Type B pancreatic cell (in vitro differentiated cells): ENCODE results near the gene VSNL1. TPM values are rescaled to one million over a fixed set of nuclear protein-coding genes. Genes with fewer than 3 reads are reported as not detected.

Source experiments
- DNase-seq: peaks from one replicate; pipeline ENCODE4 v3.0.0; 2021; ENCODE audit warnings: mixed read lengths; ENCODE audit not compliant: unreplicated experiment; ENCODE audit errors: extremely low spot score
- H3K27ac Mint-ChIP-seq: 2 replicates; pipeline ENCODE4 v1.8.0; 2021; ENCODE audit warnings: mild to moderate bottlenecking, mixed read lengths
- H3K27me3 Mint-ChIP-seq: 2 replicates; pipeline ENCODE4 v1.8.0; 2021; ENCODE audit warnings: mixed read lengths
- H3K36me3 Mint-ChIP-seq: 2 replicates; pipeline ENCODE4 v1.8.0; 2021; ENCODE audit warnings: mixed read lengths
- H3K4me1 Mint-ChIP-seq: one replicate; pipeline ENCODE4 v1.8.0; 2021; ENCODE audit warnings: mixed read lengths; ENCODE audit not compliant: unreplicated experiment
- H3K4me3 Mint-ChIP-seq: 2 replicates; pipeline ENCODE4 v1.8.0; 2021; ENCODE audit warnings: mild to moderate bottlenecking, mixed read lengths
- H3K9me3 Mint-ChIP-seq: 2 replicates; pipeline ENCODE4 v1.8.0; 2021; ENCODE audit warnings: mixed read lengths
- total RNA-seq: library from RNA; stranded (reverse); gene quantifications from 2 replicates; pipeline ENCODE4 v1.2.1, GENCODE V29; 2021; ENCODE audit warnings: low replicate concordance
- TF ChIP-seq, protein P1 (sequence below): fragments of 200-600 bp; sonication (generic); conservative IDR thresholded peaks from 2 replicates; pipeline ENCODE4 v1.5.0; 2021; ENCODE audit warnings: antibody characterized with exemption, mild to moderate bottlenecking

The VSNL1 gene
- total RNA-seq, 1 donor from 2014 or later, result 4.6 TPM

DNA sequence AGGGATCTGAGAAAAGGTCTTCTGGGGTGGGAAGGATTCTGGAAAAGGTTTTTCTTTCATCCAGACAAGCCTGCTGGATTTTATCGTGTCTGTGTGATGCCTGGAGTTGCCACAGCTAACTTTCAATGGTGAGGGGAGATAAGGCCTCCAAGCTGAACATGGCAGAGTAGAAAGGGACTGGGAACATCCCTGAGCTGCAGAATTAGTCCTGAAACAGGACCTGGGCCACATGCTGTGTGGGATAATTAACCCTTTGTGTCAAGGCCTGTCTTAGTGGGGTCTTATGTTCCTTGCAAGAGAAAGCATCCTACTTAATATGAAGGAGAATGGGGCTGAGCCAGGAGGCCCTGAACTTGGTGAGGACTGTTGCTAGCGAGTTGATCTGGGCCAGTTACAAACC is 66.4 kb downstream of the VSNL1 start:
- H3K9me3 Mint-ChIP-seq, result no peaks in the 10 kb centered on the region
- H3K36me3 Mint-ChIP-seq, result no peaks in the 10 kb centered on the region
- H3K27ac Mint-ChIP-seq, result no peak overlapping the region
- DNase-seq, result no peak
- no peaks in the 10 kb centered on the region for H3K27me3 Mint-ChIP-seq
- TF ChIP-seq, protein P1, sequence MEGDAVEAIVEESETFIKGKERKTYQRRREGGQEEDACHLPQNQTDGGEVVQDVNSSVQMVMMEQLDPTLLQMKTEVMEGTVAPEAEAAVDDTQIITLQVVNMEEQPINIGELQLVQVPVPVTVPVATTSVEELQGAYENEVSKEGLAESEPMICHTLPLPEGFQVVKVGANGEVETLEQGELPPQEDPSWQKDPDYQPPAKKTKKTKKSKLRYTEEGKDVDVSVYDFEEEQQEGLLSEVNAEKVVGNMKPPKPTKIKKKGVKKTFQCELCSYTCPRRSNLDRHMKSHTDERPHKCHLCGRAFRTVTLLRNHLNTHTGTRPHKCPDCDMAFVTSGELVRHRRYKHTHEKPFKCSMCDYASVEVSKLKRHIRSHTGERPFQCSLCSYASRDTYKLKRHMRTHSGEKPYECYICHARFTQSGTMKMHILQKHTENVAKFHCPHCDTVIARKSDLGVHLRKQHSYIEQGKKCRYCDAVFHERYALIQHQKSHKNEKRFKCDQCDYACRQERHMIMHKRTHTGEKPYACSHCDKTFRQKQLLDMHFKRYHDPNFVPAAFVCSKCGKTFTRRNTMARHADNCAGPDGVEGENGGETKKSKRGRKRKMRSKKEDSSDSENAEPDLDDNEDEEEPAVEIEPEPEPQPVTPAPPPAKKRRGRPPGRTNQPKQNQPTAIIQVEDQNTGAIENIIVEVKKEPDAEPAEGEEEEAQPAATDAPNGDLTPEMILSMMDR, result no peak
- peaks cover 4% of the 10 kb centered on the region for H3K4me1 Mint-ChIP-seq
- H3K4me3 Mint-ChIP-seq, result no peak overlapping the region

DNA sequence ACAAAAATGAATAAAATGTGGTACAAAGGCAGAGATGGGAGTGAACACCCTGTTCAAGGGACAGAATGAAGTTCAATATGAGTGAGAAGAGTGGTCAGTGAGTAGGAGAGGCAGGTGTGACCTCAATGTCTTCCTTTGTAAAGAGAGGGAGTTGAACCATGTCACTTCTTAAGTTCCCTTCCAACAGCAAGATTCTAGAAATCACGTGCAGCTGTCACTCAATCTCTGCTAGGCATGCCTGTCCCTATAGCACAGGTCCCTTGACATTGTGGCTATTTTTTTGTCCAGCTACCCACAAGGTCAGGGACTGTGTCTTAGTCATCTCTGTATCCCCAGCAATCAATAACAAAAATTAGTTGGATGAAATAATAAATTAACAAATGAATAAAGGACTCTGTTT is 66.9 kb downstream of the VSNL1 start:
- no peaks in the 10 kb centered on the region for H3K27me3 Mint-ChIP-seq
- no peaks in the 10 kb centered on the region for H3K9me3 Mint-ChIP-seq
- no peaks in the 10 kb centered on the region for H3K36me3 Mint-ChIP-seq
- TF ChIP-seq, protein P1, result no peak
- H3K4me3 Mint-ChIP-seq, result no peak overlapping the region
- H3K27ac Mint-ChIP-seq, result no peak overlapping the region
- DNase-seq, result no peak
- H3K4me1 Mint-ChIP-seq, result peaks cover 4% of the 10 kb centered on the region

DNA sequence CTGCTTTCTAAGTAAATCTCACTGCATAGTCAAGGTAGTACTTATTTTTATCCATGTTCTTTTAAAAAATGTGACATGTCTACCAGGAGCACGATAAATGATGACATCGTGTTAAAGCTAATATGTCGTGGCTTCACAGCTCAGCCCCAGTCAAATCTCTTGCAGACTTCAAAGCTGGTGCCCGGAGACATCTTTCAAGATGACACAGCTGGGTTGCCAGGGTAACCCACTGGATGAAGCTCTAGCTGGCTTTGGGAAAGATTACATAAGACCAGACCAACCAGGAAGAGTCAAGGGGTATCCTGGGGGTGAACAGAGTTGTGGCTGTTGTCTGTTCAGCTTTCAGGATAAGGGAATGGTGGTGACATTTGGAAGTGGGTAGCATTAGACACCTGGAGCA is 67.8 kb downstream of the VSNL1 start:
- H3K4me1 Mint-ChIP-seq, result peaks cover 4% of the 10 kb centered on the region
- TF ChIP-seq, protein P1, result no peak
- H3K9me3 Mint-ChIP-seq, result no peaks in the 10 kb centered on the region
- no peak for DNase-seq
- H3K27ac Mint-ChIP-seq, result no peak overlapping the region
- no peak overlapping the region for H3K4me3 Mint-ChIP-seq
- H3K27me3 Mint-ChIP-seq, result no peaks in the 10 kb centered on the region
- no peaks in the 10 kb centered on the region for H3K36me3 Mint-ChIP-seq

DNA sequence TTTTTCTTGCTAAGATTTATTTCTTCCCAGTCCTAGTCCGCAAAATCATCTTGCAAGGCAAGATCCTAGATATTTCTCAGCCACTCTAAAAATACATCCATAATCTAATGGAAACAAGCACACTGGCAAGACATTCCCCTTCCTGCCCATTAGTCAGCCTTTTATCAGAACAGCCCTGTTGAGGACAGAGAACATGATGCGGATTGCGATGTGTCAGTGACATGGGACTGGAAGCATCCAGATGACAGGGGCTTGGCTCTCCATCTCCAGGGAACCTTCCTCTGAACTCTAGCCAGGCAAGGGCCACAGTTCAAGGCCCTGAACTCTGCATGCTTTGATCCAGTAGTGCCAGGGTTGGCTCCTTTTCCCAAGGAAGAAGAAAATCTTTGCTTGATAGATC is 70.0 kb downstream of the VSNL1 start:
- Mint-ChIP-seq H3K4me3 (no peak overlapping the region), H3K27me3 (no peaks in the 10 kb centered on the region), H3K9me3 (no peaks in the 10 kb centered on the region), H3K36me3 (no peaks in the 10 kb centered on the region), H3K27ac (no peak overlapping the region), H3K4me1 (peaks cover 5% of the 10 kb centered on the region)
- DNase-seq, result no peak
- TF ChIP-seq, protein P1, result no peak

DNA sequence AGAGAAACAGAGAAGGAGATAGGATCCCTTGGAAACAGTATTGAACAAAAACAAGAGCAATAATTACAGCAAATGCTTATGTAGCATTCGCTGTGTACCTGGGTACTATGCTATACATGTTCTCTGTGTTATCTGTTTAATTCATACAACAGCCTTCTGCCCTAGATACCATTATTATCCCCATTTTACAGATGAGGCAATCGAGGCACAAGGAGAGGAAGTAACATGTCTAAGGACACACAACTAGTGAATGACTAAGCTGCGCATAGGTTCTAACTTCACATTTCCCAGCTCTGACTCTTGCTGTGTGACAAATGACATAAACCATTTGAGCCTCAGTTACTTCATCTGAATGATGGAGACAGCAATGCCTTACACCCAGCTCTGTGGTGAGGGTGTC is 70.5 kb downstream of the VSNL1 start:
- Mint-ChIP-seq H3K4me3 (no peak overlapping the region), H3K27ac (no peak overlapping the region), H3K27me3 (no peaks in the 10 kb centered on the region), H3K36me3 (no peaks in the 10 kb centered on the region), H3K4me1 (peaks cover 8% of the 10 kb centered on the region), H3K9me3 (no peaks in the 10 kb centered on the region)
- TF ChIP-seq, protein P1, result no peak
- DNase-seq, result no peak
